ENCODE data around the gene WNT6. TPM values are rescaled to one million over a fixed set of nuclear protein-coding genes. Genes with fewer than 3 reads are reported as not detected.

The WNT6 gene
- total RNA-seq, 2 donors from 2014 or later: 0.25 to 0.37 TPM

DNA sequence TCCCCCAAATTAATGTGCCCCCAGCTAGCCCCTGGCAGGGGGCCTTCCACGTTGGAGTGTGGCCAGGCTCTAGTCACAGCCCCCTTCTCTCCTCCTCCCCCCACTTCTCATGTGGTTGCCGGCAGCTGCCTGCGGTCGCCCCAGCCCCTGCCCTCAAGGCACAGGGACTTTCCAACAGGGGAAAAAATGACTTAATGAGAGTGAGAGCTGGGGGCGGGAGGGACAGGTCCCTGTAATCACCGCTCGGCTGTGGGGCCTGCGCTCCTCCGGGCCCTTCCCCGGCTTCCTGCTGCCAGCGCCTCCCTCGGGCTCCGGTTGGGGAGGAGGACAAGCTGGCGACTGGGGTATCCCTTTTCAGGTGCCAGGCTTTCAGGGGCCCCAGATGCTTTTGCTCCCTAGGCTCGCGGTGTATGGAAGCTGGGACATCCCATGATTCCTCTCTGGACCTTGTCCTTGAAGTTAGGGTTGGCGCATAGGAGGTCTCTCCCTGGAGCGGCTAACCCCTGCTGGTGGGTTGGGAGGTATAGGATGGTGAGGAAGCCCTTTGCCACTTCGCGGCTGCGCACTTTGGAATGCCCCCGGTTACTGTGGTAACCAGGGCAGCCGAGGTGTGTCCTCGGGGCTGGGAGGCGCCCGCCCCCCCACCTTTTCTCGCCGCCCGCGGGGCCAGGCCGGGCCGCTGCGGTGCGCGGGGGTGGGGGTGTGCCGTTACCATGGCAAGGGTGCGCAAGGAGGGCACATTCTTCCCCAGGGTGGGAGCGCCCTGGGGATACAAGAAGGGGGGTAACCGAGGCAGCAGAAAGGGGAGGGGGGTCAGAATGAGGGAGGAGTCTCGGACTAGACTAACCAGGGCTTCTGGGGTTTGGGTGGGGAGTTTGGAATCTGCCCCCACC lies 37.1 kb downstream of the WNT6 start:
- peak overlapping the region in 1 of 2 donors; percentile 19 for H3K9ac ChIP-seq (ENCODE audit: low read depth in 2 of 2, low read length in 2 of 2)
- H3K9me3 ChIP-seq: no peaks in the 10 kb centered on the region
- peaks cover 48% of the 10 kb centered on the region for H3K27me3 ChIP-seq
- no peak overlapping the region for H3K27ac ChIP-seq
- H3K4me3 ChIP-seq: no peak overlapping the region
- no peaks in the 10 kb centered on the region for H3K36me3 ChIP-seq
- intact Hi-C loops (cut with DNase I): no loop called here
- DNase-seq: peak; percentile 25
- peaks cover 18% of the 10 kb centered on the region for H3K4me1 ChIP-seq
- TF ChIP-seq, protein P1, sequence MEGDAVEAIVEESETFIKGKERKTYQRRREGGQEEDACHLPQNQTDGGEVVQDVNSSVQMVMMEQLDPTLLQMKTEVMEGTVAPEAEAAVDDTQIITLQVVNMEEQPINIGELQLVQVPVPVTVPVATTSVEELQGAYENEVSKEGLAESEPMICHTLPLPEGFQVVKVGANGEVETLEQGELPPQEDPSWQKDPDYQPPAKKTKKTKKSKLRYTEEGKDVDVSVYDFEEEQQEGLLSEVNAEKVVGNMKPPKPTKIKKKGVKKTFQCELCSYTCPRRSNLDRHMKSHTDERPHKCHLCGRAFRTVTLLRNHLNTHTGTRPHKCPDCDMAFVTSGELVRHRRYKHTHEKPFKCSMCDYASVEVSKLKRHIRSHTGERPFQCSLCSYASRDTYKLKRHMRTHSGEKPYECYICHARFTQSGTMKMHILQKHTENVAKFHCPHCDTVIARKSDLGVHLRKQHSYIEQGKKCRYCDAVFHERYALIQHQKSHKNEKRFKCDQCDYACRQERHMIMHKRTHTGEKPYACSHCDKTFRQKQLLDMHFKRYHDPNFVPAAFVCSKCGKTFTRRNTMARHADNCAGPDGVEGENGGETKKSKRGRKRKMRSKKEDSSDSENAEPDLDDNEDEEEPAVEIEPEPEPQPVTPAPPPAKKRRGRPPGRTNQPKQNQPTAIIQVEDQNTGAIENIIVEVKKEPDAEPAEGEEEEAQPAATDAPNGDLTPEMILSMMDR (IDR thresholded peaks at IDR 0.05): no peak

DNA sequence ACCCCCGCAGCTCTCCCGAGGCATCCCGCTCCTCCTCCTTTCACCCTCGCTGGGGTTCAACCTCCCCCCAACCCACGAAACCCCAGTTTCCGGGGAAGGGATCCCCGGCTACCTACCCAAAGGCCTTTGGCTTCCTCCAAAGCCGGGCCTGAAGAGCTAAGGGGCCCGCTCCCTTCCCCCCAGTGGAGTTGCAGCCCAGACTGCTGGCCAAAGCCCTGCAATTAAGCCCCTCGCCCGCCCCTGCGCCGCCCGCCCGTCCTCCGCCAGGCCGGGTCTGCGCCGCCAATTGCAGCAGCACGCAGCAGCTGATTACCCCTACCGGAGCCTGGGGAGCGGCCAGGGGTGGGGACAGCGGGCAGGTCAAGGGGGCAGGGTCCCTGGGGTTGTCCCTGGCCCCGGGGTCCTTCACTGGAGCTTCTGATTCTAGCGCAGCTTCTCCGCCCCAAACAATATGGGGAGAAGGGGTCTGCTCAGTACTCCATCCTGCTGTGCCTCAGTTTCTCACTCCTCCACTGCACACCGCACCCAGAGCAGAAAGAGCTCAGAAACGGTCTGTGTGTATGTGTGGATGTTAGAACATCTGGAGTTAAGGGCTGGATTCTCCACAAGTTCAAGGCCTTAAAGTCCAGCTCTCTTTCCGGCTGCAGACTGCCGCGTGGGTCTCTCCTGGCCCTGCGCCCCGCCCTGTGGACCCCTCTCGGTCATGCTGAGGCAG lies 37.9 kb downstream of the WNT6 start:
- H3K4me1 ChIP-seq: peaks cover 18% of the 10 kb centered on the region
- H3K27ac ChIP-seq: no peak overlapping the region
- H3K27me3 ChIP-seq: peaks cover 48% of the 10 kb centered on the region
- DNase-seq: no peak
- H3K9me3 ChIP-seq: no peaks in the 10 kb centered on the region
- intact Hi-C loops (cut with DNase I): loop anchor here (2.0 kb wide), 1 partner anchor 21 kb away; no protein-coding TSS in a partner anchor
- no peak overlapping the region for H3K4me3 ChIP-seq
- peak overlapping the region in 1 of 2 donors; percentile 19 for H3K9ac ChIP-seq (ENCODE audit: low read depth in 2 of 2, low read length in 2 of 2)
- TF ChIP-seq, protein P1 (IDR thresholded peaks at IDR 0.05): no peak
- H3K36me3 ChIP-seq: no peaks in the 10 kb centered on the region

DNA sequence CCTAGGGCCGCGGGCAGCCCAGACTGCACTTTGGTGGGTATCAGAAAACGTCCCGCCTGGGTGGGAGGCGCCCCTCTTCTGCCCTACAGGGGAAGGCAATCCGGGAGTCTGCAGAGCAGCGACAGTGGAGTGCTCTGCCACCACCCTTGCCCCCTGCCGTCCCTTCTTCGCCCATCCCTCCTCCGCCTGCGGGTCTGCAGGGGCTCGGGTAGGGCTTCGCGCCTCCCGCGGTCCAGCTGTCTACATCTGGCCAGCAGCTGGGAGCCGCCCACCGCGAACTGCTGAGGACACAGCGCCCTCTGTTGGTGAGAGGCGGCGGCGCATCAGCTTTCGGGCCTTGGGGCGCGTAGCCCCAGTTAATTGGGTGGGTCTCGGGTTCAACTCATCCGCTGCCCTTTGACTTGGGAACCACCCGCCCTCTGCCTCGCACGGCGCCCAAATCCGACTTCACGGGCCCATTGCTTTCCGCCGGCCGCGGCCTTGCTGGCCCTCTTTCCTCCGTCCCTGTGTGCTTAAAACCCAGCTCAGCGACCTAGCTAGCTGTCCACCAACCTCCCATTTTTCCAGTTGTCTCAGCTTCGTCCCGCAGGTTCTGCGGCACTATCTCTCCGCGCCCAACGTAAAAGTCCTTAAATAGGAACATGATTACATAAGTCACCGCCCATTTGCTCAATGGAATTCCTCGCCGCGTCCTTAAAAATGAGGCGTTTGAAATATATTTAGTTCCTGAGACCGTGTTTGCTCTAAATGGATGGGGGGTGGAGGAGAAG lies 38.7 kb downstream of the WNT6 start:
- DNase-seq: peak; percentile 75
- Histone ChIP-seq H3K4me3 (no peak overlapping the region), H3K27ac (no peak overlapping the region), H3K27me3 (peaks cover 48% of the 10 kb centered on the region), H3K36me3 (no peaks in the 10 kb centered on the region), H3K4me1 (peaks cover 14% of the 10 kb centered on the region), H3K9me3 (no peaks in the 10 kb centered on the region), H3K9ac (ENCODE audit: low read depth in 2 of 2, low read length in 2 of 2) (no peak overlapping the region)
- intact Hi-C loops (cut with DNase I): loop anchor here (2.0 kb wide), 1 partner anchor 21 kb away; no protein-coding TSS in a partner anchor
- TF ChIP-seq, protein P1 (IDR thresholded peaks at IDR 0.05): peak; percentile 96

DNA sequence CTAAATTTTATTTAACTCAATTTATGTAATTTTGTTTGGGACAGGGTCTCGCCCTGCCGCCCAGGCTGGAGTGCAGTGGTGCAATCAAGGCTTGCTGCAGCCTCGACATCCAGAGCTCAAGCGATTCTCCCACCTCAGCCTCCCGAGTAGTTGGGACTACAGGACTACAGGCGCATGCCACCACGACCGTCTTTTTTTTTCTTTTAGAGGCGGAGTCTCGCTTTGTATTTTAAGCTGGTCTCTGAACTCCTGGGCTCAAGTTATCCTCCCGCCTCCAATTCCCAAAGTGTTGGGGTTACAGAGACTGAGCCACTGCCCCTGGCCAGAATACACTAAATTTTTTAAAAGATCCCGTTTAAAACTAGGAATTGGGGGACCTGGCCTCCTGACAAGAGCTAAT lies 39.5 kb downstream of the WNT6 start:
- Histone ChIP-seq H3K4me3 (no peak overlapping the region), H3K9ac (ENCODE audit: low read depth in 2 of 2, low read length in 2 of 2) (no peak overlapping the region), H3K9me3 (no peaks in the 10 kb centered on the region), H3K36me3 (no peaks in the 10 kb centered on the region), H3K27ac (no peak overlapping the region), H3K27me3 (peaks cover 48% of the 10 kb centered on the region), H3K4me1 (peaks cover 14% of the 10 kb centered on the region)
- TF ChIP-seq, protein P1 (IDR thresholded peaks at IDR 0.05): no peak
- DNase-seq: no peak
- intact Hi-C loops (cut with DNase I): loop anchor here (2.0 kb wide), 1 partner anchor 22 kb away; no protein-coding TSS in a partner anchor

DNA sequence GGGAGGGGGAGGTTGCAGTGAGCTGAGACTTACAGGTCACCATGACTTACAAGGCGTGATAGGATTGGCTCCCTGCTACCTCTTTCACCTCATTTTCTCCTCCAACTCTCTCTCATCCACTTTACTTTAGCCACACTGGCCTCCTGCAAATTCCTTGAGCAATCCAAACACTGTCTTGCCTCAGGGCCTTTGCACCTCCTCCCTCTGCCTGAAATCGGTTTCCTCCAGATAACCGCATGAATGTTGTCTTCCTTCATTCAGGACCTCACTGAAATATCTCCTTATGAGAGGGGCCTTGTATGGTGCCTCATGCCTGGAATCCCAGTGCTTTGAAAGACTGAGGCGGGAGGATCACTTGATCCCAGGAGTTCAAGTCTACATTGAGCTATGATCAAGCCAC lies 42.8 kb downstream of the WNT6 start:
- H3K4me3 ChIP-seq: no peak overlapping the region
- no peaks in the 10 kb centered on the region for H3K9me3 ChIP-seq
- no peak overlapping the region for H3K9ac ChIP-seq (ENCODE audit: low read depth in 2 of 2, low read length in 2 of 2)
- no peak for DNase-seq
- H3K27me3 ChIP-seq: peaks cover 21% of the 10 kb centered on the region
- no peaks in the 10 kb centered on the region for H3K36me3 ChIP-seq
- TF ChIP-seq, protein P1 (IDR thresholded peaks at IDR 0.05): no peak
- intact Hi-C loops (cut with DNase I): no loop called here
- no peak overlapping the region for H3K27ac ChIP-seq
- H3K4me1 ChIP-seq: peaks cover 9% of the 10 kb centered on the region
